ENCODE data around the gene PEAR1. TPM values are rescaled to one million over a fixed set of nuclear protein-coding genes. Genes with fewer than 3 reads are reported as not detected.

Gene PEAR1
- total and polyA plus RNA-seq, 2 of the 8 experiments (the other 6 are each of a cell fraction or from before 2014, with no cell fraction given), result 0.63 to 0.71 TPM

- no peak overlapping the region for H4K5ac ChIP-seq (ENCODE audit: insufficient read length, low read depth, low read length)
- no peaks in the 10 kb centered on the region for H3K9me3 ChIP-seq (ENCODE audit: insufficient read depth in 2 of 2, low read depth in 1 of 2, low read length in 1 of 2)
- H2BK120ac ChIP-seq (replicated peaks; ENCODE audit: low read depth, low read length), result no peak overlapping the region
- H3K36me3 ChIP-seq (ENCODE audit: control insufficient read depth in 2 of 4, insufficient read depth in 4 of 4, low read length in 3 of 4), result peaks cover 23 to 72% (median 58%) of the 10 kb centered on the region in 4 experiments; a peak in 7 of 8 replicates
- no peak overlapping the region for H2BK12ac ChIP-seq (ENCODE audit: low read depth, low read length)
- no peaks in the 10 kb centered on the region for H3K27me3 ChIP-seq (replicated peaks in 1 of 4; ENCODE audit: control insufficient read depth in 3 of 4, extremely low read depth in 1 of 4, insufficient read depth in 3 of 4, low read length in 3 of 4)
- no peak overlapping the region for H2BK15ac ChIP-seq (ENCODE audit: low read length)
- no peak overlapping the region for H4K8ac ChIP-seq (ENCODE audit: extremely low read depth, insufficient read depth, low read length)
- POLR2A ChIA-PET (ENCODE audit: partially characterized antibody), result interaction anchor here (1.1 kb wide), 1 partner anchor 23 kb away, joined by 3 read pairs; no protein-coding TSS in a partner anchor
- WGBS, 2 experiments (ENCODE audit: extremely low coverage in 1 of 2, insufficient coverage in 1 of 2, insufficient read length in 1 of 2, insufficient replicate concordance in 2 of 2, low coverage in 1 of 2, low lambda C conversion rate in 2 of 2, missing lambda C conversion rate in 1 of 2), result 96% methylated on average over 2 of the region's 2 CpGs; no CpG with 5 or more reads in 1 of the 2 experiments
- no peak for FAIRE-seq
- H3K14ac ChIP-seq (ENCODE audit: insufficient read length), result no peak overlapping the region
- no peak overlapping the region for H3K4me2 ChIP-seq (ENCODE audit: insufficient read depth in 1 of 2, low read depth in 2 of 2, low read length in 2 of 2)
- DNase-seq (ENCODE audit: low read depth in 1 of 2, low spot score in 2 of 2), result no peak
- H3K4ac ChIP-seq (replicated peaks; ENCODE audit: insufficient read length, low read depth, low read length), result no peak overlapping the region
- H3K9ac ChIP-seq (replicated peaks in 1 of 4; ENCODE audit: extremely low read depth in 1 of 4, low read depth in 3 of 4, low read length in 3 of 4), result no peak overlapping the region
- no peak overlapping the region for H4K91ac ChIP-seq (replicated peaks; ENCODE audit: insufficient read length, low read length)
- H2AFZ ChIP-seq (ENCODE audit: low read length), result no peak overlapping the region
- no peaks in the 10 kb centered on the region for H3K79me1 ChIP-seq (ENCODE audit: low read depth, low read length)
- H4K20me1 ChIP-seq (replicated peaks in 1 of 2; ENCODE audit: control insufficient read depth in 1 of 2, insufficient read depth in 2 of 2, low read length in 2 of 2), result no peaks in the 10 kb centered on the region
- H3K4me3 ChIP-seq (ENCODE audit: extremely low read depth in 1 of 4, insufficient read depth in 2 of 4, low read depth in 3 of 4, low read length in 4 of 4), result no peak overlapping the region
- CTCF ChIA-PET (ENCODE audit: partially characterized antibody), result interaction anchor here (0.7 to 4.0 kb wide), 10 partner anchors 9 to 198 kb away, joined by 3 to 31 read pairs (median 4); no protein-coding TSS in a partner anchor
- TF ChIP-seq EP300 (IDR thresholded peaks at IDR 0.05; ENCODE audit: borderline replicate concordance in 1 of 2, low read depth in 2 of 2, low read length in 2 of 2) (no peak), CHD2 (IDR thresholded peaks at IDR 0.05; ENCODE audit: low read length) (no peak), CBX8 (IDR thresholded peaks at IDR 0.05; ENCODE audit: borderline replicate concordance, low read depth, low read length) (no peak), SP1 (IDR thresholded peaks at IDR 0.05; ENCODE audit: low read depth, low read length) (no peak), GTF2F1 (IDR thresholded peaks at IDR 0.05; ENCODE audit: borderline replicate concordance, low read depth, low read length) (no peak), SAP30 (IDR thresholded peaks at IDR 0.05; ENCODE audit: insufficient read depth, insufficient replicate concordance, low read length) (no peak), ZNF274 (IDR thresholded peaks at IDR 0.05; ENCODE audit: borderline replicate concordance, extremely low read depth, low read length) (no peak)
- no peak overlapping the region for H2AK5ac ChIP-seq (ENCODE audit: low read depth, low read length)
- H3K18ac ChIP-seq (ENCODE audit: extremely low read depth, low read length), result no peak overlapping the region
- H3K56ac ChIP-seq (replicated peaks; ENCODE audit: insufficient read length, low read depth, low read length), result no peak overlapping the region
- H2BK20ac ChIP-seq (ENCODE audit: low read length), result no peak overlapping the region
- H3K79me2 ChIP-seq (ENCODE audit: control insufficient read depth in 1 of 2, insufficient read depth in 2 of 2, low read length in 2 of 2), result no peaks in the 10 kb centered on the region
- no peak overlapping the region for H3K23ac ChIP-seq (ENCODE audit: insufficient read length)
- no peak overlapping the region for H3K27ac ChIP-seq (ENCODE audit: low read depth, low read length)
- no peaks in the 10 kb centered on the region for H3K23me2 ChIP-seq (ENCODE audit: low read depth, low read length)
- no peak overlapping the region for H2BK5ac ChIP-seq (ENCODE audit: low read depth, low read length)
- H3K4me1 ChIP-seq (replicated peaks in 1 of 4; ENCODE audit: control insufficient read depth in 3 of 4, insufficient read depth in 4 of 4, low read length in 3 of 4), result no peaks in the 10 kb centered on the region
Observed at GRCh38 chr1:156959414-156959813, 65.9 kb downstream of the PEAR1 start.
